CD14-positive monocyte (primary cell): ENCODE results near the gene RNF167. TPM values are rescaled to one million over a fixed set of nuclear protein-coding genes. Genes with fewer than 3 reads are reported as not detected.

Experiments
- DNase-seq, 3 donors: peaks; one replicate each; pipeline ENCODE4 v3.0.0-alpha.2; 2011 to 2022
- H2AFZ ChIP-seq: 2 replicates; pipeline ENCODE4 v1.6.0; 2012; ENCODE audit warnings: mild to moderate bottlenecking, low read depth, low read length, inconsistent platforms; ENCODE audit not compliant: insufficient read depth, poor library complexity, severe bottlenecking
- H3K27ac ChIP-seq, 2 donors: 1 replicate in 1 of 2; 2 replicates in 1 of 2; pipeline ENCODE4 v1.5.1; 2012 to 2013; ENCODE audit warnings: low read length in 2 of 2, control low read depth in 1 of 2, inconsistent platforms in 1 of 2, low read depth in 1 of 2, mild to moderate bottlenecking in 1 of 2
- H3K27me3 ChIP-seq, 2 donors: one replicate each; pipeline versions ENCODE4 v1.6.0 to v1.6.1; 2011 to 2013; ENCODE audit warnings: low read length in 2 of 2; ENCODE audit not compliant: control insufficient read depth in 2 of 2, insufficient read depth in 2 of 2
- H3K36me3 ChIP-seq, 2 donors: replicated peaks in 1 of 2; 1 replicate in 1 of 2; 2 replicates in 1 of 2; pipeline versions ENCODE4 v1.5.1 to v1.6.1; 2012 to 2013; ENCODE audit warnings: low read length in 2 of 2, control low read depth in 1 of 2, inconsistent platforms in 1 of 2, mild to moderate bottlenecking in 1 of 2; ENCODE audit not compliant: insufficient read depth in 2 of 2, control insufficient read depth in 1 of 2
- H3K4me1 ChIP-seq, 2 donors: 1 replicate in 1 of 2; 2 replicates in 1 of 2; pipeline versions ENCODE4 v1.5.1 to v1.6.1; 2012 to 2013; ENCODE audit warnings: low read length in 2 of 2, control low read depth in 1 of 2, inconsistent platforms in 1 of 2, mild to moderate bottlenecking in 1 of 2, moderate library complexity in 1 of 2; ENCODE audit not compliant: insufficient read depth in 2 of 2, control insufficient read depth in 1 of 2
- H3K4me2 ChIP-seq: replicated peaks from 2 replicates; pipeline ENCODE3; 2012; ENCODE audit warnings: low read length, moderate library complexity, mild to moderate bottlenecking; ENCODE audit not compliant: poor library complexity, severe bottlenecking; ENCODE audit errors: extremely low read depth
- H3K4me3 ChIP-seq, 3 experiments: fragments of 200-600 bp in 1 of 3; sonication (generic) in 1 of 3; replicated peaks in 1 of 3; 1 replicate in 2 of 3; 2 replicates in 1 of 3; pipeline ENCODE4 v1.5.1; 2011 to 2013; ENCODE audit warnings: low read length in 3 of 3, mild to moderate bottlenecking in 3 of 3, control low read depth in 2 of 3, low read depth in 2 of 3, inconsistent platforms in 1 of 3, moderate library complexity in 1 of 3
- H3K79me2 ChIP-seq: 2 replicates; pipeline ENCODE4 v1.6.0; 2012; ENCODE audit warnings: mild to moderate bottlenecking, control low read depth, inconsistent platforms, low read length, moderate library complexity; ENCODE audit not compliant: insufficient read depth
- H3K9ac ChIP-seq: 2 replicates; pipeline ENCODE4 v1.6.0; 2017; ENCODE audit warnings: low read length, mild to moderate bottlenecking; ENCODE audit not compliant: insufficient read depth, poor library complexity, severe bottlenecking
- H3K9me3 ChIP-seq, 2 donors: replicated peaks in 1 of 2; 1 replicate in 1 of 2; 2 replicates in 1 of 2; pipeline versions ENCODE4 v1.5.1 to v1.6.1; 2012 to 2013; ENCODE audit warnings: low read length in 2 of 2, control low read depth in 1 of 2; ENCODE audit not compliant: control insufficient read depth in 1 of 2, insufficient read depth in 1 of 2
- H4K20me1 ChIP-seq: 2 replicates; pipeline ENCODE4 v1.6.0; 2012; ENCODE audit warnings: mild to moderate bottlenecking, low read length, control low read depth, moderate library complexity; ENCODE audit not compliant: insufficient read depth
- H3K27ac Mint-ChIP-seq, 7 donors: one replicate each; pipeline ENCODE4 v1.8.0; 2020; ENCODE audit warnings: mild to moderate bottlenecking in 7 of 7, mixed read lengths in 7 of 7, moderate library complexity in 6 of 7, inconsistent platforms in 2 of 7
- H3K27me3 Mint-ChIP-seq, 3 donors: one replicate each; pipeline ENCODE4 v1.8.0; 2021 to 2022; ENCODE audit warnings: low read depth in 3 of 3, mild to moderate bottlenecking in 3 of 3, mixed read lengths in 3 of 3, moderate library complexity in 3 of 3, inconsistent platforms in 1 of 3
- H3K36me3 Mint-ChIP-seq, 2 donors: one replicate each; pipeline ENCODE4 v1.8.0; 2020; ENCODE audit warnings: mixed read lengths in 2 of 2, inconsistent platforms in 1 of 2, mild to moderate bottlenecking in 1 of 2
- H3K4me1 Mint-ChIP-seq: one replicate; pipeline ENCODE4 v1.8.0; 2020; ENCODE audit warnings: mild to moderate bottlenecking, mixed read lengths
- H3K4me3 Mint-ChIP-seq, 2 donors: one replicate each; pipeline ENCODE4 v1.8.0; 2020; ENCODE audit warnings: mild to moderate bottlenecking in 2 of 2, mixed read lengths in 2 of 2, moderate library complexity in 1 of 2
- H3K9me3 Mint-ChIP-seq, 7 donors: one replicate each; pipeline ENCODE4 v1.8.0; 2020 to 2022; ENCODE audit warnings: mixed read lengths in 7 of 7, mild to moderate bottlenecking in 6 of 7, moderate library complexity in 6 of 7, inconsistent platforms in 2 of 7
- WGBS: methylation state at CpG from one replicate; pipeline ENCODE4 v1.1.5; 2013; ENCODE audit warnings: missing lambda C conversion rate; ENCODE audit not compliant: insufficient coverage; 5-methylcytosine and 5-hydroxymethylcytosine counted together
- intact Hi-C, 2 donors: fragments of 100-400 bp; cut with micrococcal nuclease; formaldehyde crosslinking; loops; one replicate each; pipeline versions ENCODE4 v1.15.0 to v1.15.1; 2023
- polyA plus RNA-seq, 3 donors: library from polyadenylated mRNA; depleted of rRNA in 1 of 3; unstranded in 2 of 3; stranded (reverse) in 1 of 3; fragments of 300-500 nt in 2 of 3; fragments of >200 nt in 1 of 3; fragmentation: Illumina TruSeq in 2 of 3; gene quantifications; 1 replicate in 2 of 3; 2 replicates in 1 of 3; pipeline ENCODE4 v1.2.3, GENCODE V29; 2012 to 2021
- TF ChIP-seq, protein P1 (sequence below): fragments of 200-600 bp; IDR thresholded peaks from one replicate; pipeline ENCODE4 v1.8.0; 2022; ENCODE audit warnings: antibody characterized with exemption, mild to moderate bottlenecking

The RNF167 gene
- polyA plus RNA-seq, 3 donors: 17.2 to 105 (median 20.6) TPM

DNA sequence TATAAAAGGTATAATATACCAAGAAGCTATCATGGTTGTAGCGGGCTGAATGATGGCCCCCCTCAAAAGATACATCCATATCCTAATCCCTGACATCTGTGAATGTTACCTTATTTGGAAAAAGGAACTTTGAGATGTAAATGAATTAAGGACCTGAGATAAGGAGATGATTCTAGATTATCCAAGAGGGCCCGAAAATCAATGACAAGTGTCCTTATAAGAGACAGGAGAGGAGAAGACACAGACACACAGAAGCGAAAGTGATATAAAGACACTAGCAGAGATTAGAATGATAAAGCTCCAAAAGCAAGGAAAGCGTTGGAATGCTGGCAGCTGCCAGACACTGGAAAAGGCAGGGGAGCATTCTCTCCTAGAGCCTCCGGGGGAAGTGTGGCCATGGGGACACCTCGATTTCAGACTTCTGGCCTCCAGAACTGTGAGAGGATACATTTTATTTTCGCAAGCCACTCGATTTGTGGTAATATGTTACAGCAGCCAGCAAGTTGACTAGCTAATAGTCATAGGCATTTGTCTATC lies 20.5 kb upstream of the RNF167 start:
- intact Hi-C loops: no loop called here
- Histone ChIP-seq H3K9me3 (no peaks in the 10 kb centered on the region), H3K4me3 (no peak overlapping the region), H3K27me3 (no peaks in the 10 kb centered on the region), H3K79me2 (no peaks in the 10 kb centered on the region), H3K9ac (no peak overlapping the region), H3K4me1 (peaks cover 17% of the 10 kb centered on the region in 2 donors), H3K4me2 (no peak overlapping the region), H2AFZ (no peak overlapping the region), H4K20me1 (no peaks in the 10 kb centered on the region), H3K36me3 (no peaks in the 10 kb centered on the region), H3K27ac (no peak overlapping the region)
- Mint-ChIP-seq H3K27me3 (peaks cover 0 to 3% (median 0%) of the 10 kb centered on the region in 3 donors), H3K27ac (peak overlapping the region in 4 of 7 donors; percentile 58 to 93 (median 76)), H3K4me3 (no peak overlapping the region), H3K9me3 (no peaks in the 10 kb centered on the region), H3K36me3 (no peaks in the 10 kb centered on the region), H3K4me1 (peaks cover 19% of the 10 kb centered on the region)
- TF ChIP-seq, protein P1, sequence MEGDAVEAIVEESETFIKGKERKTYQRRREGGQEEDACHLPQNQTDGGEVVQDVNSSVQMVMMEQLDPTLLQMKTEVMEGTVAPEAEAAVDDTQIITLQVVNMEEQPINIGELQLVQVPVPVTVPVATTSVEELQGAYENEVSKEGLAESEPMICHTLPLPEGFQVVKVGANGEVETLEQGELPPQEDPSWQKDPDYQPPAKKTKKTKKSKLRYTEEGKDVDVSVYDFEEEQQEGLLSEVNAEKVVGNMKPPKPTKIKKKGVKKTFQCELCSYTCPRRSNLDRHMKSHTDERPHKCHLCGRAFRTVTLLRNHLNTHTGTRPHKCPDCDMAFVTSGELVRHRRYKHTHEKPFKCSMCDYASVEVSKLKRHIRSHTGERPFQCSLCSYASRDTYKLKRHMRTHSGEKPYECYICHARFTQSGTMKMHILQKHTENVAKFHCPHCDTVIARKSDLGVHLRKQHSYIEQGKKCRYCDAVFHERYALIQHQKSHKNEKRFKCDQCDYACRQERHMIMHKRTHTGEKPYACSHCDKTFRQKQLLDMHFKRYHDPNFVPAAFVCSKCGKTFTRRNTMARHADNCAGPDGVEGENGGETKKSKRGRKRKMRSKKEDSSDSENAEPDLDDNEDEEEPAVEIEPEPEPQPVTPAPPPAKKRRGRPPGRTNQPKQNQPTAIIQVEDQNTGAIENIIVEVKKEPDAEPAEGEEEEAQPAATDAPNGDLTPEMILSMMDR: no peak
- no peak for DNase-seq
- WGBS: 85% methylated on average over 5 of the region's 8 CpGs

DNA sequence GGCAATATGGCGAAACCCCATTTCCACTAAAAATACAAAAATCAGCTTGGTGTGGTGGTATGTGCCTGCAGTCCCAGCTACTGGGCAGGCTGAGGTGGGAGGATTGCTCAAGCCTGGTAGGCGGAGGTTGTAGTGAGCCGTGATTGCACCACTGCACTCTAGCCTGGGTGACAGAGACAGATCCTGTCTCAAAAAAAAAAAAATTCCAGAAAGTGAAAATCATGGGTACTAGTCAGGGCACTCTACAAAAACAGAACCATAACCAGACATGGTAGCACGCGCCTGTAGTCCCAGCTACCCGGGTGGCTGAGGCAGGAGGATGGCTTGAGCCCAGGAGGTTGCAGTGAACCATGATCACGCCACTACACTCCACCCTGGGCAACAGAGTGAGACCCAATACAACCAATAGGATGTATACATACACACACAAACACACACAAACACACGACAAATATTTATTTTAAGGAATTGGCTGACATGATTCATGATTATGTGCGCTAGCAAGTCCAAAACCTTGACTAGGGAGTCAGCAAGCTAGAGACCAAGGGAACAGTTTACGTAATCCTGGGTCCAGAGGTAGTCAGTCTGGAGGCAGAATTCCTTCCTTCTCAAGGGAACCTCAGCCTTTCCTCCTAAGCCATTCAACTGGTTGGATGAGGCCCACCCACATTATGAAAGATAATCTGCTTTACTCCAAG lies 19.6 kb upstream of the RNF167 start:
- peak overlapping the region; percentile 6 for H3K9ac ChIP-seq
- peaks cover 0 to 2% (median 0%) of the 10 kb centered on the region in 3 donors for H3K27me3 Mint-ChIP-seq
- H4K20me1 ChIP-seq: no peaks in the 10 kb centered on the region
- peaks cover 19% of the 10 kb centered on the region for H3K4me1 Mint-ChIP-seq
- peak; percentile 61 to 90 (median 82) for DNase-seq
- no peak overlapping the region for H3K4me3 ChIP-seq
- H3K9me3 ChIP-seq: no peaks in the 10 kb centered on the region
- H3K36me3 ChIP-seq: no peaks in the 10 kb centered on the region
- no peaks in the 10 kb centered on the region for H3K9me3 Mint-ChIP-seq
- peak overlapping the region in 1 of 2 donors; percentile 73 for H3K4me3 Mint-ChIP-seq
- no peaks in the 10 kb centered on the region for H3K36me3 Mint-ChIP-seq
- 50% methylated on average over 2 of the region's 10 CpGs for WGBS
- peak overlapping the region; percentile 15 for H3K4me2 ChIP-seq
- intact Hi-C loops: no loop called here
- peaks cover 17% of the 10 kb centered on the region in 2 donors for H3K4me1 ChIP-seq
- no peaks in the 10 kb centered on the region for H3K27me3 ChIP-seq
- peak overlapping the region; percentile 53 to 93 (median 90) for H3K27ac Mint-ChIP-seq
- H2AFZ ChIP-seq: peak overlapping the region; percentile 38
- TF ChIP-seq, protein P1: no peak
- no peaks in the 10 kb centered on the region for H3K79me2 ChIP-seq
- H3K27ac ChIP-seq: peak overlapping the region; percentile 65 to 77
